ENCODE results near the gene GBX1. TPM values are rescaled to one million over a fixed set of nuclear protein-coding genes. Genes with fewer than 3 reads are reported as not detected.

GBX1 gene
- total RNA-seq, 1 donor from 2014 or later = not detected

- TF ChIP-seq, protein P1, sequence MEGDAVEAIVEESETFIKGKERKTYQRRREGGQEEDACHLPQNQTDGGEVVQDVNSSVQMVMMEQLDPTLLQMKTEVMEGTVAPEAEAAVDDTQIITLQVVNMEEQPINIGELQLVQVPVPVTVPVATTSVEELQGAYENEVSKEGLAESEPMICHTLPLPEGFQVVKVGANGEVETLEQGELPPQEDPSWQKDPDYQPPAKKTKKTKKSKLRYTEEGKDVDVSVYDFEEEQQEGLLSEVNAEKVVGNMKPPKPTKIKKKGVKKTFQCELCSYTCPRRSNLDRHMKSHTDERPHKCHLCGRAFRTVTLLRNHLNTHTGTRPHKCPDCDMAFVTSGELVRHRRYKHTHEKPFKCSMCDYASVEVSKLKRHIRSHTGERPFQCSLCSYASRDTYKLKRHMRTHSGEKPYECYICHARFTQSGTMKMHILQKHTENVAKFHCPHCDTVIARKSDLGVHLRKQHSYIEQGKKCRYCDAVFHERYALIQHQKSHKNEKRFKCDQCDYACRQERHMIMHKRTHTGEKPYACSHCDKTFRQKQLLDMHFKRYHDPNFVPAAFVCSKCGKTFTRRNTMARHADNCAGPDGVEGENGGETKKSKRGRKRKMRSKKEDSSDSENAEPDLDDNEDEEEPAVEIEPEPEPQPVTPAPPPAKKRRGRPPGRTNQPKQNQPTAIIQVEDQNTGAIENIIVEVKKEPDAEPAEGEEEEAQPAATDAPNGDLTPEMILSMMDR (IDR thresholded peaks at IDR 0.05) = no peak
- TF ChIP-seq EZH2 (IDR thresholded peaks at IDR 0.05) (no peak), EZH2phosphoT487 (IDR thresholded peaks at IDR 0.05) (no peak)
- H3K4me1 Mint-ChIP-seq = peaks cover 2% of the 10 kb centered on the region
- Histone ChIP-seq H3K36me3 (no peaks in the 10 kb centered on the region), H2AFZ (replicated peaks) (no peak overlapping the region), H3K27ac (no peak overlapping the region), H3F3A (ENCODE audit: low read depth) (peaks cover 16% of the 10 kb centered on the region), H3K9ac (no peak overlapping the region), H3K9me3 (ENCODE audit: low read depth) (no peaks in the 10 kb centered on the region), H3K4me3 (no peak overlapping the region), H3K4me1 (peaks cover 18% of the 10 kb centered on the region), H3K4me2 (no peak overlapping the region), H3K27me3 (peaks cover 14% of the 10 kb centered on the region), H3K79me2 (ENCODE audit: low read depth) (no peaks in the 10 kb centered on the region), H4K20me1 (ENCODE audit: low read depth) (peaks cover 7% of the 10 kb centered on the region)
- H3K4me3 Mint-ChIP-seq = no peak overlapping the region
- no peaks in the 10 kb centered on the region for H3K9me3 Mint-ChIP-seq
- peaks cover 7% of the 10 kb centered on the region for H3K27me3 Mint-ChIP-seq (ENCODE audit: insufficient read depth, low read depth)
- H3K27ac Mint-ChIP-seq = no peak overlapping the region
- DNase-seq (ENCODE audit: low spot score) = no peak
- peaks cover 7% of the 10 kb centered on the region for H3K36me3 Mint-ChIP-seq
These were observed 42.1 kb upstream of the GBX1 start for GRCh38 chr7:151209588-151209987.

- H3K27ac ChIP-seq = no peak overlapping the region
- TF ChIP-seq, protein P1 (IDR thresholded peaks at IDR 0.05) = no peak
- TF ChIP-seq EZH2 (IDR thresholded peaks at IDR 0.05) = no peak
- H3K9ac ChIP-seq = no peak overlapping the region
- no peak overlapping the region for H2AFZ ChIP-seq (replicated peaks)
- peaks cover 18% of the 10 kb centered on the region for H3K27me3 ChIP-seq
- peaks cover 18% of the 10 kb centered on the region for H3K4me1 ChIP-seq
- Mint-ChIP-seq H3K27me3 (ENCODE audit: insufficient read depth, low read depth) (peaks cover 4% of the 10 kb centered on the region), H3K9me3 (no peaks in the 10 kb centered on the region), H3K36me3 (peaks cover 3% of the 10 kb centered on the region), H3K4me3 (no peak overlapping the region), H3K4me1 (peaks cover 2% of the 10 kb centered on the region), H3K27ac (no peak overlapping the region)
- no peaks in the 10 kb centered on the region for H3K79me2 ChIP-seq (ENCODE audit: low read depth)
- DNase-seq (ENCODE audit: low spot score) = no peak
- peaks cover 7% of the 10 kb centered on the region for H4K20me1 ChIP-seq (ENCODE audit: low read depth)
- no peaks in the 10 kb centered on the region for H3K9me3 ChIP-seq (ENCODE audit: low read depth)
- no peak overlapping the region for H3K4me2 ChIP-seq
- no peak overlapping the region for H3K4me3 ChIP-seq
- peaks cover 16% of the 10 kb centered on the region for H3F3A ChIP-seq (ENCODE audit: low read depth)
- H3K36me3 ChIP-seq = no peaks in the 10 kb centered on the region
These were observed 40.9 kb upstream of the GBX1 start for GRCh38 chr7:151208253-151208862.

- H3K9me3 Mint-ChIP-seq = no peaks in the 10 kb centered on the region
- peaks cover 16% of the 10 kb centered on the region for H3F3A ChIP-seq (ENCODE audit: low read depth)
- TF ChIP-seq EZH2 (IDR thresholded peaks at IDR 0.05) (no peak), EZH2phosphoT487 (IDR thresholded peaks at IDR 0.05) (no peak)
- TF ChIP-seq, protein P1 (IDR thresholded peaks at IDR 0.05) = no peak
- DNase-seq (ENCODE audit: low spot score) = no peak
- H3K27me3 Mint-ChIP-seq (ENCODE audit: insufficient read depth, low read depth) = peaks cover 4% of the 10 kb centered on the region
- H3K9me3 ChIP-seq (ENCODE audit: low read depth) = no peaks in the 10 kb centered on the region
- H3K4me3 Mint-ChIP-seq = no peak overlapping the region
- peaks cover 18% of the 10 kb centered on the region for H3K4me1 ChIP-seq
- no peak overlapping the region for H3K4me2 ChIP-seq
- no peaks in the 10 kb centered on the region for H3K79me2 ChIP-seq (ENCODE audit: low read depth)
- peaks cover 18% of the 10 kb centered on the region for H3K27me3 ChIP-seq
- no peaks in the 10 kb centered on the region for H3K36me3 ChIP-seq
- H3K4me3 ChIP-seq = no peak overlapping the region
- H3K27ac Mint-ChIP-seq = no peak overlapping the region
- peaks cover 2% of the 10 kb centered on the region for H3K4me1 Mint-ChIP-seq
- peaks cover 7% of the 10 kb centered on the region for H4K20me1 ChIP-seq (ENCODE audit: low read depth)
- H3K27ac ChIP-seq = no peak overlapping the region
- H3K36me3 Mint-ChIP-seq = no peaks in the 10 kb centered on the region
- no peak overlapping the region for H2AFZ ChIP-seq (replicated peaks)
- H3K9ac ChIP-seq = no peak overlapping the region
These were observed 40.3 kb upstream of the GBX1 start for GRCh38 chr7:151207804-151208203.

Measured in neural progenitor cell (in vitro differentiated cells).